ENCODE data around the gene UBE3C. TPM values are rescaled to one million over a fixed set of nuclear protein-coding genes. Genes with fewer than 3 reads are reported as not detected.

Gene UBE3C
- total and polyA plus RNA-seq, 3 experiments from 2014 or later, result 30.7 to 82.7 (median 81.1) TPM

DNA sequence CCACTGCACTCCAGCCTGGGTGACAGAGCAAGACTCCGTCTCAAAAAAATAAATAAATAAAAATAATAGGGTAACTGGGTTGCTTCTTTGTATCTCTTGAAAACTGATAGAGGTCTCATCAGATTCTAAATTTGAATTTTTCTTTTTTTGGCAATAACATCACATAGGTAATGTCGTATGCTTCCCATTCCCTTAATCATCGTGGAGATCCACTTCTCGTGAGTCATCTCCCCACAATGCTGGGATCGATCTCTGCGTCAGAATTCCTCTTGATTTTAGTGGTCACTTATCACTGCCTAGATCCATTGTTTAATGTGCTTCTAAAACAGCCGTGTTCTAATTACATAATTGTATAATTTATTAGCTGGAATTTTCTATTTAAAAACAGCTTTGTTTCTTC is 127.5 kb downstream of the UBE3C start:
- H3K36me3 ChIP-seq (ENCODE audit: insufficient read depth, low read length), result peaks cover 21% of the 10 kb centered on the region
- H3K4me3 Mint-ChIP-seq, result no peak overlapping the region
- no peaks in the 10 kb centered on the region for H3K9me3 ChIP-seq (ENCODE audit: low read length)
- no peaks in the 10 kb centered on the region for H3K9me3 Mint-ChIP-seq
- ChIA-PET POLR2A (no interaction called here), CTCF (interaction anchor here (2.2 kb wide), 1 partner anchor 16 kb away, joined by 4 read pairs; no protein-coding TSS in a partner anchor)
- peak overlapping the region in 2 of 8 donors; percentile 24 to 54 for H3K27ac Mint-ChIP-seq
- H3K4me1 Mint-ChIP-seq, result peaks cover 7 to 18% (median 13%) of the 10 kb centered on the region in 3 donors
- H3K27me3 ChIP-seq (ENCODE audit: insufficient read depth, low read length, poor library complexity, severe bottlenecking), result no peaks in the 10 kb centered on the region
- H3K4me3 ChIP-seq (ENCODE audit: low read length), result no peak overlapping the region
- no peak for DNase-seq
- H3K36me3 Mint-ChIP-seq, result peaks cover 0 to 83% (median 17%) of the 10 kb centered on the region in 3 donors
- H3K4me1 ChIP-seq (ENCODE audit: insufficient read depth, low read length), result no peaks in the 10 kb centered on the region
- no peaks in the 10 kb centered on the region for H3K27me3 Mint-ChIP-seq
- no peak overlapping the region for H3K27ac ChIP-seq (ENCODE audit: low read depth, low read length)

DNA sequence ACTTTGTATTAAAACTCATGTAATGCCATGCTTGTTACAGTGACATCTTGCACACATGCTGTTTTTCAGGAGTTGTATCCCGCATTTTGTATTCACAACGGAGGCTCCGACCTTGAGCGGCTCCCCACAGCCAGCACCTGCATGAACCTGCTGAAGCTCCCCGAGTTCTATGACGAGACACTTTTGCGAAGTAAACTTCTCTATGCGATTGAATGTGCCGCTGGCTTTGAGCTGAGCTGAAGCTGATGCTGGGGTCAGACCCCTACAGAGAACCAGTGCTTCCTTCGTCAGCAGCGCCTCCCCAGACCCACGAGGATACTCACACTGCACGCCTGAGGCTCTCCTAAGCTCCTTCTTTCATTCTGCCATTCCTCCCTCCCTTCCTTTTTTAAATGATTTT is 128.8 kb downstream of the UBE3C start:
- no peaks in the 10 kb centered on the region for H3K27me3 ChIP-seq (ENCODE audit: insufficient read depth, low read length, poor library complexity, severe bottlenecking)
- CTCF ChIA-PET, result interaction anchor here (0.9 to 2.2 kb wide), 3 partner anchors 9 to 17 kb away, joined by 3 to 4 read pairs (median 3); no protein-coding TSS in a partner anchor
- H3K36me3 ChIP-seq (ENCODE audit: insufficient read depth, low read length), result peaks cover 18% of the 10 kb centered on the region
- H3K9me3 ChIP-seq (ENCODE audit: low read length), result no peaks in the 10 kb centered on the region
- POLR2A ChIA-PET, result no interaction called here
- no peaks in the 10 kb centered on the region for H3K27me3 Mint-ChIP-seq
- DNase-seq, result no peak
- peak overlapping the region in 1 of 8 donors; percentile 47 for H3K27ac Mint-ChIP-seq
- no peaks in the 10 kb centered on the region for H3K4me1 ChIP-seq (ENCODE audit: insufficient read depth, low read length)
- peaks cover 0 to 79% (median 17%) of the 10 kb centered on the region in 3 donors for H3K36me3 Mint-ChIP-seq
- no peak overlapping the region for H3K27ac ChIP-seq (ENCODE audit: low read depth, low read length)
- peaks cover 7 to 18% (median 13%) of the 10 kb centered on the region in 3 donors for H3K4me1 Mint-ChIP-seq
- no peaks in the 10 kb centered on the region for H3K9me3 Mint-ChIP-seq
- H3K4me3 Mint-ChIP-seq, result no peak overlapping the region
- H3K4me3 ChIP-seq (ENCODE audit: low read length), result no peak overlapping the region

DNA sequence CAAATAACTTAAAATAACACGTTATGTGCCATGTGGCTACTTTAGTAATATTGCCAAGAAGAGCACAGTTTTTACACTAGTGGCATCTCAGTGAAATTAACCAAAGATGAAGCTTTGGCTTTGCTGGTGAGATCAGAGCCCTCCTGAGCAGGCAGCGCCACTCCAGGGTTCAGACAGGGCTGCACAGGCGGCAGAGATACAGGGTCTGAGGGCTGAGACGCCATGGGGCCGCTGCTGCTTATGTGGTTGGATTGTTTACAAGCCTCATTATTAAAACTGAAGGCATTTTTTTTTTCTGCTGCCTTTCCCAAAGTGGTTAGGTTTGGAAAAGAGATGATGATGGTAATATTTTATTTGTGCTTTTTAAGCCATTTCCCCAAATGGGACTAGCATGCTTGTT is 129.2 kb downstream of the UBE3C start:
- Histone ChIP-seq H3K36me3 (ENCODE audit: insufficient read depth, low read length) (peaks cover 18% of the 10 kb centered on the region), H3K4me3 (ENCODE audit: low read length) (no peak overlapping the region), H3K9me3 (ENCODE audit: low read length) (no peaks in the 10 kb centered on the region), H3K4me1 (ENCODE audit: insufficient read depth, low read length) (no peaks in the 10 kb centered on the region), H3K27ac (ENCODE audit: low read depth, low read length) (no peak overlapping the region), H3K27me3 (ENCODE audit: insufficient read depth, low read length, poor library complexity, severe bottlenecking) (no peaks in the 10 kb centered on the region)
- CTCF ChIA-PET, result interaction anchor here (0.9 to 2.2 kb wide), 3 partner anchors 9 to 17 kb away, joined by 3 to 4 read pairs (median 3); no protein-coding TSS in a partner anchor
- POLR2A ChIA-PET, result no interaction called here
- Mint-ChIP-seq H3K9me3 (no peaks in the 10 kb centered on the region), H3K27me3 (no peaks in the 10 kb centered on the region), H3K36me3 (peaks cover 0 to 75% (median 17%) of the 10 kb centered on the region in 3 donors), H3K4me1 (peaks cover 7 to 18% (median 13%) of the 10 kb centered on the region in 3 donors), H3K27ac (peak overlapping the region in 2 of 8 donors; percentile 29 to 47), H3K4me3 (no peak overlapping the region)
- DNase-seq, result no peak

DNA sequence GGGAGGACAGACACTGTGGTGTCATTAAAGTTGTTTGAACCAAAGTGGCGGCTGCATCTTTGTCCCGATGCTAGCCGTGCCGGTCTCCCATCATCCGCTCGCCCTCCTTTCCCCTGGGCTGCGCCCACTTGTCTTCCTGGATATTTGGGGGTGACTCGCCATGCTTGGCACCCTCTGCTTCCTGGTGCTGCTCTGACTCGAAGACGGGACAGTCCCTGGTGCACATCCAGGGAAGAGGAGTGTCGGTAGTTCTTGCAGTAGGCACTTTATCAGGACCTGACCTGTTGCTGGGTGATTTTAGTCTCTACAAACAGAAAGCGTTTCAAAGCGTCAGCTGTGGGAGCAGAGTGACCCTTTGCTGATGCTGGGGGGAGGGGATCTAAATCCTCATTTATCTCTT is 129.8 kb downstream of the UBE3C start:
- ChIA-PET POLR2A (no interaction called here), CTCF (no interaction called here)

DNA sequence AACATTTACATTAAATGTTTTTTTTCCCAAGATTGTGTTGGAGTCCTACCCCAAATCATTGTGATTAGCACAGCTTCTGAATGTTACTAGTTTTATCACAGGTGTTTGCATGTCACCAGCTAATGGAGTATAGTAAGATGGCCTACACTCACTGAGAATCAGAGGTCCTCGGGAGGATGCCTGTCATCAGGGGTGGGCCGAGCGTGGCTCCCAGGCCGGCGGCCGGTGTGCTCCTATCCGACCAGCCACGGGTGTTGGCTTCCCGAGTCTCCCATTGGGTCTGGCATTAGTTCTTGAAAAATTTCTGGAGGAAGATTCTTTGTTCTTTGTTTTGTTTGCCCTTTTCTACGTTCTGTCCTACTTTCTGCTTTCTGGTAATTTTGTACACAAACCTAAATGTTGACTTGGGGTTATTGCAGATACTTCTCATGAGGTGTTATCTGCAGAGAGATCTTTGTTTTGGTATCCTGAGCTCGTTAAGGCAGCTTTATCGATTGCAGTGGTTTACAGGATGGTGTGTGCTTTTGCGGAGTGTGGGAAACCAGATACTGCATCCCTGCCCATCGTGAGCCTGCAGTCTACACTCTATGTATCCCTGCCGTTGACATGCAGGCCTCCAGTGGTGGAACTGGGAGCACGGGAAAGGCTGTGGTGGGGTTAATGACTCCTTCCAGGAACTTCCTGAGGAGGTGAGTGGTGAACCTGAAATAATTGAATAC is 130.8 kb downstream of the UBE3C start:
- Histone ChIP-seq H3K4me3 (ENCODE audit: low read length) (no peak overlapping the region), H3K27me3 (ENCODE audit: insufficient read depth, low read length, poor library complexity, severe bottlenecking) (no peaks in the 10 kb centered on the region), H3K27ac (ENCODE audit: low read depth, low read length) (no peak overlapping the region), H3K4me1 (ENCODE audit: insufficient read depth, low read length) (peaks cover 5% of the 10 kb centered on the region), H3K36me3 (ENCODE audit: insufficient read depth, low read length) (peaks cover 18% of the 10 kb centered on the region), H3K9me3 (ENCODE audit: low read length) (no peaks in the 10 kb centered on the region)
- Mint-ChIP-seq H3K36me3 (peaks cover 0 to 61% (median 17%) of the 10 kb centered on the region in 3 donors), H3K4me1 (peaks cover 11 to 25% (median 15%) of the 10 kb centered on the region in 3 donors), H3K4me3 (peak overlapping the region in 6 of 7 donors; percentile 9 to 54 (median 35)), H3K27ac (peak overlapping the region; percentile 9 to 88 (median 72)), H3K27me3 (no peaks in the 10 kb centered on the region), H3K9me3 (no peaks in the 10 kb centered on the region)
- ChIA-PET CTCF (interaction anchor here (1.5 kb wide), 1 partner anchor 69 kb away, joined by 4 read pairs; no protein-coding TSS in a partner anchor), POLR2A (no interaction called here)
- DNase-seq, result no peak

More for the DNA sequence above, 129.8 kb downstream of the UBE3C start:
- Histone ChIP-seq H3K4me1 (ENCODE audit: insufficient read depth, low read length) (no peaks in the 10 kb centered on the region), H3K27ac (ENCODE audit: low read depth, low read length) (no peak overlapping the region), H3K36me3 (ENCODE audit: insufficient read depth, low read length) (peaks cover 18% of the 10 kb centered on the region), H3K27me3 (ENCODE audit: insufficient read depth, low read length, poor library complexity, severe bottlenecking) (no peaks in the 10 kb centered on the region), H3K4me3 (ENCODE audit: low read length) (no peak overlapping the region), H3K9me3 (ENCODE audit: low read length) (no peaks in the 10 kb centered on the region)
- peak overlapping the region in 3 of 8 donors; percentile 23 to 88 (median 42) for H3K27ac Mint-ChIP-seq
- peak overlapping the region in 1 of 7 donors; percentile 18 for H3K4me3 Mint-ChIP-seq
- H3K4me1 Mint-ChIP-seq, result peaks cover 8 to 19% (median 13%) of the 10 kb centered on the region in 3 donors
- DNase-seq, result no peak
- H3K9me3 Mint-ChIP-seq, result no peaks in the 10 kb centered on the region
- H3K27me3 Mint-ChIP-seq, result no peaks in the 10 kb centered on the region
- H3K36me3 Mint-ChIP-seq, result peaks cover 0 to 69% (median 17%) of the 10 kb centered on the region in 3 donors

DNA sequence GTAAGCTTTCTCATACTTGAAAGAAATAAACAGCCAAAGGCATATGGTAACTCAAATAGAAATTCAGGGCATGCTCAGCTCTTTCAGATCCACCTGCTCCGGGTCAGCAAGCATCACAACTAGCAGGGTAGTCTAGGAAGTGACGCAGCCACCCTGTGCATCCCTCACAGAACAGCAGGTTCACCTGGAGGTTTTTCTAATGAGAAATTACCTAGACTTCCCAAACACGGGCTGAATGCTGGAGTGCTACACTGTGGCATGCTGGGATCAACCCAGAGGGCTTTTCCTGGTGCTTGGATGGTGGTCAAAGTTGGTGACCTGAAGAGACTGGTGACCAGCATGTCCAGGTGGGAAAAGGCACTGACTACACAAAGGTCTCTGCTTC is 131.3 kb downstream of the UBE3C start:
- no peak overlapping the region for H3K27ac ChIP-seq (ENCODE audit: low read depth, low read length)
- no peaks in the 10 kb centered on the region for H3K27me3 ChIP-seq (ENCODE audit: insufficient read depth, low read length, poor library complexity, severe bottlenecking)
- ChIA-PET CTCF (interaction anchor here (1.5 kb wide), 1 partner anchor 69 kb away, joined by 4 read pairs; no protein-coding TSS in a partner anchor), POLR2A (no interaction called here)
- Mint-ChIP-seq H3K27ac (peak overlapping the region in 7 of 8 donors; percentile 32 to 88 (median 76)), H3K36me3 (peaks cover 0 to 57% (median 15%) of the 10 kb centered on the region in 3 donors), H3K4me3 (peak overlapping the region in 5 of 7 donors; percentile 9 to 54 (median 32)), H3K9me3 (no peaks in the 10 kb centered on the region), H3K27me3 (no peaks in the 10 kb centered on the region), H3K4me1 (peaks cover 13 to 25% (median 15%) of the 10 kb centered on the region in 3 donors)
- H3K4me1 ChIP-seq (ENCODE audit: insufficient read depth, low read length), result peaks cover 5% of the 10 kb centered on the region
- no peak for DNase-seq
- peaks cover 14% of the 10 kb centered on the region for H3K36me3 ChIP-seq (ENCODE audit: insufficient read depth, low read length)
- no peaks in the 10 kb centered on the region for H3K9me3 ChIP-seq (ENCODE audit: low read length)
- no peak overlapping the region for H3K4me3 ChIP-seq (ENCODE audit: low read length)

DNA sequence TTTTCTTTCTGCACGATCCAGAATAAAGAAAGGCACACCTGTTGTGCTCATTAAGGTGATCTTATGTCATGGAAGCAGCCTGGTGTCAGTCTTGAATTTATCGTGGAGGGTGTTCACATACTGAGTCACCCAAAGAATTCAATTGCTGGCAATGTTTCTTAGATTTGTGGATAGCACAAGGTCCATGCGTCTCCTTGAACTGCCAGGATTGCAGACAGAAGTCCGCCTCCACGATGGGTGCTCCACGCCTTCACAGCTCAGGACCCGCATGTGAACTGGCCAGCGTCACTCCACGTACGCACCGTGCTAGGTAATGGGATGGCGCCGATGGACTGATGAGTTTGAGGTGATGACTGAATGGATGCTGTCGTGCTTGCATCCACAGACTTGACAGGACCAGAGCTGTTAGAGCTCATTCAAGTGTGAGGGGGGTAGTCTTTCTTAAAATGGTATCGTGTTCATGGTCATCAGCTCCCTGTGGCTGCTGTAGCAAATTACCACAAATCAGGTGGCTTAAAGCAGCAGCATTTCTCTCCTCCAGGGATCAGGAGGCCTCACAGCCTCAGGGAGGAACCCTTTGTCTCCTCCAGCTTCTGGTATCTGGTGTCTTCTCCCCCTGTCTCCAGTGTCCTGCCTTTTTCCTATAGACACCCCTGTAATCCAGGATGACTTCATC is 132.7 kb downstream of the UBE3C start:
- Mint-ChIP-seq H3K9me3 (no peaks in the 10 kb centered on the region), H3K27me3 (peaks cover 0 to under 1% of the 10 kb centered on the region in 2 donors), H3K27ac (peak overlapping the region in 6 of 8 donors; percentile 25 to 78 (median 44))

More for the DNA sequence above, 132.7 kb downstream of the UBE3C start:
- Histone ChIP-seq H3K4me3 (ENCODE audit: low read length) (no peak overlapping the region), H3K27me3 (ENCODE audit: insufficient read depth, low read length, poor library complexity, severe bottlenecking) (no peaks in the 10 kb centered on the region), H3K9me3 (ENCODE audit: low read length) (no peaks in the 10 kb centered on the region), H3K4me1 (ENCODE audit: insufficient read depth, low read length) (peaks cover 5% of the 10 kb centered on the region), H3K36me3 (ENCODE audit: insufficient read depth, low read length) (peaks cover 11% of the 10 kb centered on the region), H3K27ac (ENCODE audit: low read depth, low read length) (no peak overlapping the region)
- POLR2A ChIA-PET, result no interaction called here
- peaks cover 17 to 27% (median 18%) of the 10 kb centered on the region in 3 donors for H3K4me1 Mint-ChIP-seq
- H3K4me3 Mint-ChIP-seq, result peak overlapping the region in 1 of 7 donors; percentile 57
- H3K36me3 Mint-ChIP-seq, result peaks cover 0 to 45% (median 7%) of the 10 kb centered on the region in 3 donors
- CTCF ChIA-PET, result interaction anchor here (0.8 to 2.9 kb wide), 3 partner anchors 12 to 67 kb away, joined by 3 to 10 read pairs (median 6); no protein-coding TSS in a partner anchor
- DNase-seq, result no peak

All from CD8-positive, alpha-beta memory T cell (primary cell).